ENCODE results near the gene FAM83E.
"Not testable (repeated sequence)": the region's sequence is repeated elsewhere in the genome, so short reads cannot be mapped to it uniquely, and the experiment has no call there.

The FAM83E gene

GRCh38 chr19:48582168-48582567 is 32.7 kb downstream of the FAM83E start:
- Histone ChIP-seq H3K27me3 (ENCODE audit: insufficient read depth, low read length, poor library complexity, severe bottlenecking) (no peaks in the 10 kb centered on the region), H3K9ac (ENCODE audit: low read depth, low read length, poor library complexity, severe bottlenecking) (no peak overlapping the region), H3K4me2 (ENCODE audit: low read depth, low read length, poor library complexity, severe bottlenecking) (no peak overlapping the region), H2AFZ (ENCODE audit: low read length) (no peak overlapping the region), H3K79me2 (ENCODE audit: insufficient read depth, low read length) (no peaks in the 10 kb centered on the region), H3K4me3 (ENCODE audit: low read length, poor library complexity, severe bottlenecking) (no peak overlapping the region), H3F3A (ENCODE audit: low read depth) (no peaks in the 10 kb centered on the region), H3K9me3 (ENCODE audit: insufficient read depth, low read depth, low read length) (no peaks in the 10 kb centered on the region), H3K4me1 (ENCODE audit: insufficient read depth, low read length, poor library complexity, severe bottlenecking) (peaks cover 3% of the 10 kb centered on the region), H4K20me1 (ENCODE audit: insufficient read depth, low read length, poor library complexity, severe bottlenecking) (no peaks in the 10 kb centered on the region), H3K9me2 (replicated peaks; ENCODE audit: low read depth, low read length) (no peaks in the 10 kb centered on the region), H3K36me3 (ENCODE audit: insufficient read depth, low read length) (no peaks in the 10 kb centered on the region)
- TF ChIP-seq EZH2phosphoT487 (IDR thresholded peaks at IDR 0.05; ENCODE audit: borderline replicate concordance) (no peak), CTCF (conservative IDR thresholded peaks at IDR 0.05; ENCODE audit: low read length) (no peak)

- Histone ChIP-seq H3K9me2 (replicated peaks; ENCODE audit: low read depth, low read length) (no peaks in the 10 kb centered on the region), H3K36me3 (ENCODE audit: insufficient read depth, low read length) (no peaks in the 10 kb centered on the region), H3K4me3 (ENCODE audit: low read length, poor library complexity, severe bottlenecking) (no peak overlapping the region), H3K27me3 (ENCODE audit: insufficient read depth, low read length, poor library complexity, severe bottlenecking) (no peaks in the 10 kb centered on the region), H3K9ac (ENCODE audit: low read depth, low read length, poor library complexity, severe bottlenecking) (no peak overlapping the region), H3K4me2 (ENCODE audit: low read depth, low read length, poor library complexity, severe bottlenecking) (no peak overlapping the region), H3K9me3 (ENCODE audit: insufficient read depth, low read depth, low read length) (no peaks in the 10 kb centered on the region), H2AFZ (ENCODE audit: low read length) (no peak overlapping the region), H3F3A (ENCODE audit: low read depth) (no peaks in the 10 kb centered on the region), H4K20me1 (ENCODE audit: insufficient read depth, low read length, poor library complexity, severe bottlenecking) (no peaks in the 10 kb centered on the region), H3K79me2 (ENCODE audit: insufficient read depth, low read length) (no peaks in the 10 kb centered on the region), H3K4me1 (ENCODE audit: insufficient read depth, low read length, poor library complexity, severe bottlenecking) (peaks cover under 1% of the 10 kb centered on the region)
- TF ChIP-seq CTCF (conservative IDR thresholded peaks at IDR 0.05; ENCODE audit: low read length) (no peak), EZH2phosphoT487 (IDR thresholded peaks at IDR 0.05; ENCODE audit: borderline replicate concordance) (no peak)
Measured at GRCh38 chr19:48578891-48579290, 36.0 kb downstream of the FAM83E start.

DNA sequence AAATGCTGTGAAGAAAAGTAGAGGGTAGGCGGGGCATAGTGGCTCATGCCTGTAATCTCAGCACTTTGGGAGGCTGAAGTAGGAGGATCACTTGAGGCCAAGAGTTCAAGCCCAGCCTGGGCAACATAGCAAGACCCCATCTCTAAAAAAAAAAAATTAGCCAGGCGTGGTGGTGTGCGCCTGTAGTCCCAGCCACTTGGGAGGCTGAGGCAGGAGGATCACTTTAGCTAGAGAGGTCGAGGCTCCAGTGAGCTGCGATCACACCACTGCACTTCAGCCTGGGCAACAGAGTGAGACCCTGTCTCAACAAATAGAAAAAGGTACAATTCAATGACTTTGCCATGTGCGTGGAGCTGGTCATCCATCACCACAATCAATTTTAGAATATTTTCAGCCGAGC is 37.0 kb downstream of the FAM83E start:
- not testable (repeated sequence) for H3K79me2 ChIP-seq (ENCODE audit: insufficient read depth, low read length); H2AFZ ChIP-seq (ENCODE audit: low read length); H3K4me3 ChIP-seq (ENCODE audit: low read length, poor library complexity, severe bottlenecking); H3K36me3 ChIP-seq (ENCODE audit: insufficient read depth, low read length); H3K9me2 ChIP-seq (replicated peaks; ENCODE audit: low read depth, low read length); H3K9ac ChIP-seq (ENCODE audit: low read depth, low read length, poor library complexity, severe bottlenecking); H4K20me1 ChIP-seq (ENCODE audit: insufficient read depth, low read length, poor library complexity, severe bottlenecking); H3K4me2 ChIP-seq (ENCODE audit: low read depth, low read length, poor library complexity, severe bottlenecking); H3F3A ChIP-seq (ENCODE audit: low read depth); H3K9me3 ChIP-seq (ENCODE audit: insufficient read depth, low read depth, low read length); H3K4me1 ChIP-seq (ENCODE audit: insufficient read depth, low read length, poor library complexity, severe bottlenecking); H3K27me3 ChIP-seq (ENCODE audit: insufficient read depth, low read length, poor library complexity, severe bottlenecking)

DNA sequence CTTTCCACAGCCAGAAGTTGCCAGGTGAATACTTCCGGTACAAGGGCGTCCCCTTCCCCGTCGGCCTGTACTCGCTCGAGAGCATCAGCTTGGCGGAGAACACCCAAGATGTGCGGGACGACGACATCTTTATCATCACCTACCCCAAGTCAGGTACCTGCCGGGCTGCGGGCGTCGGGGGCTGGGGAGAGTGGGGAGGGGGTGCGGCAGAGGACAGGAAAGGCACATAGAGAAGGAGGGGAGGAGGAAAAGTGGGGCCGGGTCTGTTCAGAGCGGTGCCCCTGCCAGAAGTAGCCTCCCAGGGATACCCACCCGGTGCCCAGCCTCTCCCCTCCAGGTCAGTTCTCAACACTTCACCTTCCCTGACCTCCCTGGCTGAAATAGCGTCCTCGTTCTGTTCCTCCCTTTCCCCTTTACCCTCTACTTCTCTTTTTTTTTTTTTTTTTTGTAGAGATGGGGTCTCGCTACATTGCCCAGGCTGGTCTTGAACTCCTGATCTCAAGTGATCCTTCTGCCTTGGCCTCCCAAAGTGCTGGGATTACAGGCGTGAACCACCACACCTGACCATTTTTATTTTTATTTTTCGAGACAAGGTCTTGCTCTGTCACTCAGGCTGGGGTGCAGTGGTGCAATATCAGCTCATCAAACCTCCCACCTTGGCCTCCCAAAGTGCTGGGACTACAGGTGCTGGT is 38.8 kb downstream of the FAM83E start:
- Histone ChIP-seq H3K36me3 (ENCODE audit: insufficient read depth, low read length) (no peaks in the 10 kb centered on the region), H2AFZ (ENCODE audit: low read length) (no peak overlapping the region), H3K79me2 (ENCODE audit: insufficient read depth, low read length) (no peaks in the 10 kb centered on the region), H3K27me3 (ENCODE audit: insufficient read depth, low read length, poor library complexity, severe bottlenecking) (no peaks in the 10 kb centered on the region), H3K9ac (ENCODE audit: low read depth, low read length, poor library complexity, severe bottlenecking) (no peak overlapping the region), H3K4me1 (ENCODE audit: insufficient read depth, low read length, poor library complexity, severe bottlenecking) (no peaks in the 10 kb centered on the region), H3K9me2 (replicated peaks; ENCODE audit: low read depth, low read length) (no peaks in the 10 kb centered on the region), H3K9me3 (ENCODE audit: insufficient read depth, low read depth, low read length) (no peaks in the 10 kb centered on the region), H3K4me2 (ENCODE audit: low read depth, low read length, poor library complexity, severe bottlenecking) (no peak overlapping the region), H3F3A (ENCODE audit: low read depth) (no peaks in the 10 kb centered on the region), H3K4me3 (ENCODE audit: low read length, poor library complexity, severe bottlenecking) (no peak overlapping the region), H4K20me1 (ENCODE audit: insufficient read depth, low read length, poor library complexity, severe bottlenecking) (no peaks in the 10 kb centered on the region)
- TF ChIP-seq EZH2phosphoT487 (IDR thresholded peaks at IDR 0.05; ENCODE audit: borderline replicate concordance) (no peak), CTCF (conservative IDR thresholded peaks at IDR 0.05; ENCODE audit: low read length) (no peak)
